Activated T-helper 2 cell treated with anti-CD3 and anti-CD28 coated beads, Interferon-gamma antibody, Interleukin-2, Interleukin-4, amounts not matched to agents 10 μg/mL and 5 μg/mL and 100 μg/mL, durations not matched to agents 14 hours and 24 hours and 36 hours (primary cell): ENCODE data around the gene ATP2A1. TPM values are rescaled to one million over a fixed set of nuclear protein-coding genes. Genes with fewer than 3 reads are reported as not detected.
"Not testable (repeated sequence)": the region's sequence is repeated elsewhere in the genome, so short reads cannot be mapped to it uniquely, and the experiment has no call there.

Experiments used
- DNase-seq: peaks from one replicate; pipeline ENCODE4 v3.0.0; 2021; ENCODE audit warnings: low spot score
- H3K27ac Mint-ChIP-seq: one replicate; pipeline ENCODE4 v1.8.0; 2021; ENCODE audit warnings: mixed read lengths
- H3K27me3 Mint-ChIP-seq: one replicate; pipeline ENCODE4 v1.8.0; 2021; ENCODE audit warnings: low read depth, mixed read lengths
- H3K36me3 Mint-ChIP-seq: one replicate; pipeline ENCODE4 v1.8.0; 2021; ENCODE audit warnings: low read depth, mixed read lengths
- H3K4me1 Mint-ChIP-seq: one replicate; pipeline ENCODE4 v1.8.0; 2021; ENCODE audit warnings: low read depth, mixed read lengths
- H3K4me3 Mint-ChIP-seq: one replicate; pipeline ENCODE4 v1.8.0; 2021; ENCODE audit warnings: low read depth, mild to moderate bottlenecking, moderate library complexity, mixed read lengths
- H3K9me3 Mint-ChIP-seq: one replicate; pipeline ENCODE4 v1.8.0; 2021; ENCODE audit warnings: mixed read lengths
- intact Hi-C: fragments of 100-400 bp; cut with micrococcal nuclease; formaldehyde crosslinking; loops from one replicate; pipeline ENCODE4 v1.15.1; 2023
- total RNA-seq: library from RNA; stranded (reverse); gene quantifications from 2 replicates; pipeline ENCODE4 v1.2.3, GENCODE V29; 2022

Gene ATP2A1
- total RNA-seq, 1 donor from 2014 or later: 3.1 TPM

- H3K4me1 Mint-ChIP-seq: peaks cover 15% of the 10 kb centered on the region
- H3K9me3 Mint-ChIP-seq: no peaks in the 10 kb centered on the region
- H3K4me3 Mint-ChIP-seq: peak overlapping the region; percentile 89
- H3K27ac Mint-ChIP-seq: peak overlapping the region; percentile 49
- DNase-seq: no peak
- H3K36me3 Mint-ChIP-seq: peaks cover 6% of the 10 kb centered on the region
- peaks cover 2% of the 10 kb centered on the region for H3K27me3 Mint-ChIP-seq
- intact Hi-C loops: loop anchor here (2.0 kb wide), 1 partner anchor 17 kb away; the partner anchor contains the start of gene SH2B1
Measured at GRCh38 chr16:28879261-28879840, 1.1 kb downstream of the ATP2A1 start.

- H3K4me1 Mint-ChIP-seq: peaks cover 15% of the 10 kb centered on the region
- peaks cover 2% of the 10 kb centered on the region for H3K27me3 Mint-ChIP-seq
- H3K4me3 Mint-ChIP-seq: peak overlapping the region; percentile 89
- DNase-seq: peak; percentile 81
- intact Hi-C loops: loop anchor here (1.0 to 2.0 kb wide), 2 partner anchors 17 to 65 kb away; partner anchors contain the start of gene SH2B1
- peaks cover 5% of the 10 kb centered on the region for H3K36me3 Mint-ChIP-seq
- H3K9me3 Mint-ChIP-seq: no peaks in the 10 kb centered on the region
- H3K27ac Mint-ChIP-seq: peak overlapping the region; percentile 52
Measured at GRCh38 chr16:28879841-28880588, 1.7 kb downstream of the ATP2A1 start.

- peak overlapping the region; percentile 72 for H3K4me3 Mint-ChIP-seq
- peaks cover 15% of the 10 kb centered on the region for H3K4me1 Mint-ChIP-seq
- DNase-seq: no peak
- intact Hi-C loops: loop anchor here (1.0 kb wide), 1 partner anchor 65 kb away; no protein-coding TSS in a partner anchor
- no peak overlapping the region for H3K27ac Mint-ChIP-seq
- no peaks in the 10 kb centered on the region for H3K36me3 Mint-ChIP-seq
- peaks cover 2% of the 10 kb centered on the region for H3K27me3 Mint-ChIP-seq
- no peaks in the 10 kb centered on the region for H3K9me3 Mint-ChIP-seq
Measured at GRCh38 chr16:28880589-28880915, 2.3 kb downstream of the ATP2A1 start.

GRCh38 chr16:28880955-28881354, 2.7 kb downstream of the ATP2A1 start:
- H3K4me3 Mint-ChIP-seq: peak overlapping the region; percentile 72
- peak overlapping the region; percentile 57 for H3K27ac Mint-ChIP-seq
- H3K4me1 Mint-ChIP-seq: peaks cover 15% of the 10 kb centered on the region
- no peaks in the 10 kb centered on the region for H3K9me3 Mint-ChIP-seq
- H3K36me3 Mint-ChIP-seq: no peaks in the 10 kb centered on the region
- peaks cover 2% of the 10 kb centered on the region for H3K27me3 Mint-ChIP-seq
- no peak for DNase-seq
- intact Hi-C loops: loop anchor here (1.0 kb wide), 1 partner anchor 64 kb away; no protein-coding TSS in a partner anchor

- H3K4me1 Mint-ChIP-seq: peaks cover 15% of the 10 kb centered on the region
Measured at GRCh38 chr16:28881565-28881964, 3.3 kb downstream of the ATP2A1 start.

GRCh38 chr16:28882551-28883160, 4.4 kb downstream of the ATP2A1 start:
- no peak for DNase-seq
- Mint-ChIP-seq H3K36me3 (no peaks in the 10 kb centered on the region), H3K27ac (no peak overlapping the region), H3K9me3 (no peaks in the 10 kb centered on the region), H3K4me1 (peaks cover 15% of the 10 kb centered on the region), H3K27me3 (peaks cover 2% of the 10 kb centered on the region), H3K4me3 (no peak overlapping the region)
- intact Hi-C loops: no loop called here

More at GRCh38 chr16:28881565-28881964, 3.3 kb downstream of the ATP2A1 start:
- peak overlapping the region; percentile 72 for H3K4me3 Mint-ChIP-seq
- H3K27me3 Mint-ChIP-seq, H3K9me3 Mint-ChIP-seq, intact Hi-C loops, DNase-seq, H3K27ac Mint-ChIP-seq, H3K36me3 Mint-ChIP-seq: not testable (repeated sequence)

- Mint-ChIP-seq H3K27me3 (peaks cover 2% of the 10 kb centered on the region), H3K4me1 (peaks cover 13% of the 10 kb centered on the region), H3K9me3 (no peaks in the 10 kb centered on the region), H3K27ac (no peak overlapping the region), H3K4me3 (no peak overlapping the region), H3K36me3 (no peaks in the 10 kb centered on the region)
- intact Hi-C loops: no loop called here
- no peak for DNase-seq
Measured at GRCh38 chr16:28883221-28883996, 5.1 kb downstream of the ATP2A1 start.

GRCh38 chr16:28884045-28884444, 5.8 kb downstream of the ATP2A1 start:
- Mint-ChIP-seq H3K9me3 (no peaks in the 10 kb centered on the region), H3K27ac (no peak overlapping the region), H3K36me3 (no peaks in the 10 kb centered on the region), H3K4me3 (no peak overlapping the region), H3K27me3 (peaks cover 2% of the 10 kb centered on the region), H3K4me1 (peaks cover 10% of the 10 kb centered on the region)
- no peak for DNase-seq
- intact Hi-C loops: no loop called here

GRCh38 chr16:28886945-28887344, 8.7 kb downstream of the ATP2A1 start:
- no peaks in the 10 kb centered on the region for H3K27me3 Mint-ChIP-seq
- H3K4me1 Mint-ChIP-seq: no peaks in the 10 kb centered on the region
- no peak overlapping the region for H3K27ac Mint-ChIP-seq
- no peak for DNase-seq
- no peaks in the 10 kb centered on the region for H3K9me3 Mint-ChIP-seq
- no peak overlapping the region for H3K4me3 Mint-ChIP-seq
- H3K36me3 Mint-ChIP-seq: no peaks in the 10 kb centered on the region
- intact Hi-C loops: no loop called here

GRCh38 chr16:28890355-28890754, 12.1 kb downstream of the ATP2A1 start:
- H3K27me3 Mint-ChIP-seq, DNase-seq, intact Hi-C loops, H3K4me1 Mint-ChIP-seq, H3K27ac Mint-ChIP-seq, H3K4me3 Mint-ChIP-seq, H3K9me3 Mint-ChIP-seq, H3K36me3 Mint-ChIP-seq: not testable (repeated sequence)

- no peaks in the 10 kb centered on the region for H3K27me3 Mint-ChIP-seq
- no peaks in the 10 kb centered on the region for H3K4me1 Mint-ChIP-seq
- H3K27ac Mint-ChIP-seq: no peak overlapping the region
- no peak overlapping the region for H3K4me3 Mint-ChIP-seq
- intact Hi-C loops: no loop called here
- H3K9me3 Mint-ChIP-seq: no peaks in the 10 kb centered on the region
- no peak for DNase-seq
- no peaks in the 10 kb centered on the region for H3K36me3 Mint-ChIP-seq
Measured at GRCh38 chr16:28891964-28892890, 13.9 kb downstream of the ATP2A1 start.

GRCh38 chr16:28893291-28893690, 15.0 kb downstream of the ATP2A1 start:
- DNase-seq: no peak
- no peak overlapping the region for H3K4me3 Mint-ChIP-seq
- intact Hi-C loops: no loop called here
- no peaks in the 10 kb centered on the region for H3K4me1 Mint-ChIP-seq
- no peaks in the 10 kb centered on the region for H3K9me3 Mint-ChIP-seq
- H3K27me3 Mint-ChIP-seq: no peaks in the 10 kb centered on the region
- no peaks in the 10 kb centered on the region for H3K36me3 Mint-ChIP-seq
- no peak overlapping the region for H3K27ac Mint-ChIP-seq
